GM18505 (cell line): Measurements from ENCODE around the gene SEMA3D.

Source experiments
- ATAC-seq: cut with Tn5 transposase; IDR thresholded peaks from one replicate; pipeline ENCODE4 v1.9.1; 2021; ENCODE audit not compliant: unreplicated experiment
- POLR2A ChIP-seq: IDR thresholded peaks from 4 replicates; pipeline ENCODE4 v1.6.1; 2011; ENCODE audit warnings: borderline replicate concordance; ENCODE audit not compliant: insufficient read depth, insufficient read length; ENCODE audit errors: extremely low read depth

SEMA3D gene

DNA sequence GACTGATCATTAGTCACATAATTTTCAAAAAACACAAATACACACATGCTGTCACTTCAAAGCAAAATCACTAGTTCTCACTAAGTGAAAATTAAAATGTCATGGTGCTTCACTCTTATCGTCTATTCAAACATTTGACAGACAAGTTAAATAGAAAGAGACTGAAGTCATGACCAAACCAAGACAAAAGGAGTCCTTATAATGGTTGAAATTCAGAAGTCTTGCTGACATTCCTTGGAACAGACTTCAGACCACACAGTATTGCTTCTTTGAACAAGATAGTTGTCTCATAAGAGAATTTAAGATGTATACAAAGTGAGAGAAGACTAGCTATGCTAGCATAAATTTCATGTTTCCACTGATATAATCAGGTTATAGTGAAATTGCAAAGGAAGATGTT is 119.5 kb downstream of the SEMA3D start:
- no peak for TF ChIP-seq POLR2A
- ATAC-seq, result no peak

DNA sequence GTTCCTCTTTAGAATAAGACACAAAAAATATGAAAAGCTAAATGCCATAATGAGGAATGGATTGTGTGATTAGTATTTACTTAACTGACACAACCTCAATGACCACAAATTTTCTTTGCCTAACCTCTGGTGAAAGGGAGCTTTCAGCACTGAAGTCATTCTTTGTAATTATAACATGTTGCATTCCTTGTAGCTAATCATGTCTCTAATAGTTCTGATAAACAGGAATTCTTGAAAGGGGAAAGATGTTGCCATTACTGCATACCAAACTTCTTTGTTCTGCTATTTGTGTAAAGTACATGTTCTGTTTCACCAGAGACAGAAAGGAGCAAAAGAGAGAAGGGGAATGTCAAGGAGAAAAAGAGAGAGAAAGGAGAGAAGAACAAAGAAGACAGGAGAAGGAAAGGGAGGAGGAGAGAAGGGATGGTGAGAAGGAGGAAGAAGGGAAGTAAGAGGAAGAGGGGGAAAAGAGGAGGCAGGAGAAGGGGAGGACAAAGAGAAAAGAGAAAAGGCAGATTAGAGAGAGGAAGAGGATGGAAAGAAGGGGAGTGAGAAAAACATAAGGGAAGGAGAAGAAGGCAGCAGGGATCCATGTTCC is 120.9 kb downstream of the SEMA3D start:
- no peak for TF ChIP-seq POLR2A
- no peak for ATAC-seq

DNA sequence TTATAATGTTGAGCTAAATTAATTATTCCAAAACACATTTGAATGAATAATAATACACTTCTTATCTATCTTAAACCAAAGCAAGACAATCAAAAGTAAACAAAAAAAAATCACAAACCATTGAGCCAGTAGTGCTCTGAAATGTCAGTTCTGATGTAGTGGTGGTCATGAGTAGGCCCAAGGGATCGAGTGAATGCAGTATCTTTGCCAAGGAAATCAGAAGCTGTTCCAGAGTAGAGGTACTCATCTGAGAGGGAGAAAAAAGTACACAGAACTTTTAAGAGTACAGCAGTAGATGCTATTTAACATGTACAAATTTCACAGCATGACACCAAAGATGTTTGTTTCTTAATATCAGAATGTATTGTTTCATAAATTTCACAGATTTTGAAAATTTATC is 121.5 kb downstream of the SEMA3D start:
- ATAC-seq, result no peak
- TF ChIP-seq POLR2A, result no peak

DNA sequence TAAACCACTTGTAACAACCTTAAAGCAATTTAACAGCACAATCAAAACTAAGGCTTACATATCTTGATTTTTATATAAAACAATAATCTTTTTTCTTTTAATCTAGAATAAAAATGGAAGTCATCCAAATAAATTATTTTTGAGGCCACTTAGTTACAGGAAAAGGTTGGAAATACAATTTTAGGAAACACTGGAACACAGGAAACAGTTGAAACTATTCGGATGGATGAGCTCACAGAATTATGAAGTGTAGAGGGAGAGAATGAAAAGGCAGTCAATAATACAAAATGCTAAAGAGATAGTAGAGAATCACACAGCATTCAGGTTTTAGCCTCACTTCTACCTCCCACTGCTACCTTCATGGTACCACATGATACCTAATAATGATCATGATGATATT is 124.2 kb downstream of the SEMA3D start:
- TF ChIP-seq POLR2A, result no peak
- ATAC-seq, result no peak

DNA sequence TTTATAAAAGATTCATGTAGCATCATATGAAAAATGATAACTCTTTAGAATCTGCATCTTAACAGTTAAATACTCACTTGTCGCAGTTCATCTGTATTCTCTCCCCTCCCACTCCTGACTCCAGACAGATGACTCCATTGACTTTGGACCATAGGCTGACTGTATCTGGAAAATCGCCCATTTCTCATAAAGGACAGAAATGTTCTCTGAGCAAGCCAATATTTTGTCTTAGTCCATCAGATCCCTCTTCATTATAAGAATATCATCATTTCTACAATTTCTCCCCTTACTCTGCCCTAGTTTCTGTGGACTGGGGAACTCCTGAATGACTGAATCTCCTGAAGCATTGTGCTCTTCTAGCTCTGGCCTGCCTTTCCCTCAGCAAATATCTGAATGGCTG is 125.4 kb downstream of the SEMA3D start:
- ATAC-seq, result no peak
- TF ChIP-seq POLR2A, result no peak

DNA sequence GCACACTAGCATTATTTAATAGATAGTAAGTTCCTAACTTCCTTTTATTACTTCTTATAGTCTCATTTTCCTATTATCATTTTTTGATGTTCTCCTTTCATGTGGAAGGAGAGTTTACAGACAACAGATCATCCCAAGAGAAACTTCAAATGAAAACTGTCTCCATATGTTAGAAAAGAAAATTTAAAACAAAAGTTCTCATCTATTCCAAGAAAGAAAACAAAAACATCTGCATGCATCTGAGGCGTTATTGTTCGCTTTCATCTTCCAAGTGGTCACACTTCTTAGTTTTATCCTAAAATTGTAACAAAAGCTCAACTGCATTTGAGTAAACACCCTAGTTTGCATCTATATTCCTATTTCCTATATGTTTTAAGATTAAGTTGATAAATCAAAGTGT is 126.2 kb downstream of the SEMA3D start:
- ATAC-seq, result no peak
- no peak for TF ChIP-seq POLR2A

DNA sequence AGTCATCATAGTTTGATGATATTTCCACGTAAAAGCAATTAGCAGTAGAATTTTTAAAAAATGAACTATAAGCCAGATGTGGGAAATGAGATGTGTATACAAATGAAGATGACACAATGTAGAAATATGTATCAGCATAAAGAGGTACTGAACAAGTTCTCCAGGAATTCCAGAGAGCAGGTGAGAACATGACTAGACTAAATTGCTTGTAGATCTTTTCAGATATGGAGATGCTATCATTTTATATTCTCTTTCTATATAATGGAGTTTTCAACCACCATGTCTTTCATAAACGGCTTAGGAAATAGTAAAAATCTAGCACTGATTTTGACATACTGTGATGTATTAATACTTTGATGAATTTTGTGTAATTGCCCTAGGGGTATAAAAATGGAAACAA is 130.9 kb downstream of the SEMA3D start:
- no peak for ATAC-seq
- TF ChIP-seq POLR2A, result no peak

DNA sequence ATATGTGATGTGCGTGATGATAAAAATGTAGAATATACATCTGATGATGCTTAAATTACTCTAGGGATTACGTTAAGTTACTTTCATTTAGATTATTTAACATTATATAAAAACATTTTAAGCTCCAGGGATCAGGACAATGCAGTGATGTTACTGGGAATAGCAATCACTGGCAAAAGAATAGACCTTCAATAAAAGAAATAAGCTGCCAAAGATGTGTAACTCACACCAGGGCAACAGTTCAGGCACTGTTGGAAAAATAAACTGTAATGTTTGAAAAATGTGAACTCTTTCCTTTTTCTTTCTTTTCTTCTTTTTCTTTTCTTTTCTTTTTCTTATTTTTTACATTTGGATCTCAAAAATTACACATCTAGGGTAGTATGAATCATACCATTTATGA is 131.7 kb downstream of the SEMA3D start:
- TF ChIP-seq POLR2A, result no peak
- ATAC-seq, result no peak

DNA sequence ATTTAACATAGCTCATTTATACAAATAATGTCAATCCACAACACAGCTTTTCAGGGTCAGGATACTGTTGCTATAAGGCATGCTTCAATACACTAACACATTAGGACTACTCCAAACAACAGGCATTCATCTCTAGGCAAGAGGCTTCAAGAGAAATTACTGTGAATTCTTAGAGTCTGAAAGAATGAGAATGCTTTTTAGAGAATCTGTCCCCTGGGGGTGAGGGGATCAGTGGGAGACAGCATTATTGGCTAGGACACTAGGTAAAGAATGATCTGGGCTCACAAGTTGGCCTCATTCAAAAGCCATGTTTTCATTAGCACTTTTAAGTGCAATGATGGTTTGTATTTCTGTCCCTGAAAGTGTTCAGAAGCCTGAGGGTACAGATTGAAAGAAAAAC is 132.6 kb downstream of the SEMA3D start:
- no peak for ATAC-seq

DNA sequence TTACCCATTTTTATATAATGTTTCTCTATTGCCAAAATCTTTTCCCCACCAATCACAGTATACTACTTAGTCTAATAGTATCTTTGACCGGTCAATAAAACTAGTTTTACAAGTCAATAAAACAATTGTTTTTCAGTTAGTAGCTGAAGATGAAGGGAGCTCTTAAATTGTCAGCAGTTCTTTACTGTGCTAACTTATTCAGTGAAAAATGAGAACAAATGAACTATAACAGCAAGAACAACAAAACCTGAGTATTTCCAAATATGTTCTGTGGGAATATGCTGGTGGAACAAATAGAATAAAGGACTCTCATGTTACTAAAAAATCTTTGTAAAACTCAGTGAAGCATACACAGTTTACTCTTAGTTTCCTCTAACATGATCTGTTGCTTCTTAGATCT is 134.0 kb downstream of the SEMA3D start:
- no peak for TF ChIP-seq POLR2A
- ATAC-seq, result no peak

More for the DNA sequence above, 132.6 kb downstream of the SEMA3D start:
- TF ChIP-seq POLR2A, result no peak

DNA sequence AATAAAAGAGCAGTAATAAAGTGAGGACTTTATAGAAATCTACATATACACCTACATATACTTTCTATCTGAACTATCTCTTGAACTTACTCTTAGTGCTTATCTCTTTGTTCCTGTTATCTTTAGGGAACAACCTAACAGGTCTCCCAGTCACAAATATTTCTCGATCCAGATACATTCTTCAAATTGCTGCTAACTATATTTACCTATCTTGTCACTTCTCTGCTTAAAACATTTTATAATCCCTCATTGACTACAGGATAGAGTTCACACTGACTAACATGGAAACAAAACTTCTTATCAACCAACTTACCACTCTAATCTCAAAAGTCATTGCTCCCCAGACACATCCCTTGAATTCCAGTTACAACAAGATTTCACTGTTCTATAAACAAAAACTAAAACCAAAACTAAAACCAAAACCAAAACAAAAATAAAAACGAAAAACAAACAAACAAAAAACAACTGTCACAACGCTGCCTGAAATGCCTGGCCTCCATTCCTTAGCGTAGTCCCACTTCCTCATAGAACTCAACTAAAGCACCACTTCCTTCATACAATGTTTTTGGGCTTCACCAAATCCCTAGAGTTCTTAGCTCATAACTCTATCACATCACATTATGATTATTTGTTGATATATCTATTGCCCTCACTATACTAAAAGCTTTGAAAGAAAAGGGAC is 134.7 kb downstream of the SEMA3D start:
- no peak for ATAC-seq
- no peak for TF ChIP-seq POLR2A

DNA sequence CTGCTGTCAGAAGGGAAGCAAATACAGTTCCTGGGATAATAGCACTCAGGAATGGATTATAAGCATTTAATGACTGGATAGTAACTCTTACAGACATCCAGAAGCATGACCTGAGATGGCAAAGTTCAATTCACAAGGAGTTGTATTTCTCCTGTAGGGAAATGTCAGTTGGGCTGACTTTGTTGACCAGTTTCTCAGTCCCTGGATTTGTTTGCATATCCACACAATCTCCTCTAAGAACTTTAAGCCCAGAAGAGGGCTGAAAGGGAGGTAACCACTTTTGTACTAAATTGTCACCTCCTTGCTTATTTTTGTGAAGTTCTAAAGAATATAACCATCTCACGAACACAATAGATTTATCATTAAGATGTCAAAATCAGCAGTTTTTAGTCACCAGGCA is 140.3 kb downstream of the SEMA3D start:
- no peak for TF ChIP-seq POLR2A
- no peak for ATAC-seq

DNA sequence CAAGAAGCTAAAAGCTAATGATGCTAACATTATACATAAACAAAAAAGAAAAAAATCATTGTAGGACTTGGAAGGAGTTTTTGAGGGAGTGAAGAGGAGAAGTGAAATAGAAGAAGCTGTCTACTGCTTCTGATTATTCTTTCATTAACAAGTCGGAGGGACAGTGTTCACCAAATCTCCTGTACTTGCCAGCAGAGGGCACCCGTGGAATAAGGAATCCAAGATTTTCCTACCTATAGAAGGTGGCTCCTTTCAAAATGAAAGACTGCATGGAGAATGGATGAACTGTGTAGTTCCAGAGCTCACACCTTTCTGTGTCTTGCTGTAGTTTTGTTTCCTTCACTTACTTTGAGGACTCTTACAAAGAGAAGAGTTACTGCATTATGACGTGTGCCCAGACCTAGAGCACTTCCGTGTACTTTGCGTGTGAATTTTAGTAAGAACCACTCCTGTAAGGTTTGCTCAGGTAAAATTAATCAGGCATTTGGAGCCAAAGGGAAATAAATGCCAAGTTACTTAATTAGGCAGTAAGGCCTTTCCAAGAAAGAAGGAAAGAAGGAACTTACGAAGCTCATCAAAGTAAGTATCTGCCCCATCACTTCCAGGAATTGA is 145.1 kb downstream of the SEMA3D start:
- no peak for TF ChIP-seq POLR2A
- no peak for ATAC-seq
